HG02759 (cell line): ENCODE results near the gene PRPF38B.
A peak's percentile ranks its signal among the peaks of the same experiment; 100 is the strongest.
"Not testable (repeated sequence)": the region's sequence is repeated elsewhere in the genome, so short reads cannot be mapped to it uniquely, and the experiment has no call there.

ENCODE experiments used
- ATAC-seq: cut with Tn5 transposase; IDR thresholded peaks from one replicate; pipeline ENCODE4 v1.9.1; 2021; ENCODE audit warnings: mild to moderate bottlenecking, moderate library complexity; ENCODE audit not compliant: unreplicated experiment

The PRPF38B gene

GRCh38 chr1:108678706-108679105 lies 13.4 kb upstream of the PRPF38B start:
- ATAC-seq, result no peak

GRCh38 chr1:108679586-108680213 lies 12.4 kb upstream of the PRPF38B start:
- ATAC-seq, result no peak

- not testable (repeated sequence) for ATAC-seq
Observed at GRCh38 chr1:108681701-108682100, 10.4 kb upstream of the PRPF38B start.

GRCh38 chr1:108685529-108685928 lies 6.6 kb upstream of the PRPF38B start:
- ATAC-seq, result no peak

GRCh38 chr1:108686614-108687313 lies 5.3 kb upstream of the PRPF38B start:
- ATAC-seq, result no peak

GRCh38 chr1:108691128-108691941 lies 775 bp upstream of the PRPF38B start:
- peak; percentile 8 for ATAC-seq

- peak; percentile 51 for ATAC-seq
Observed at GRCh38 chr1:108692724-108693655, 880 bp downstream of the PRPF38B start.

GRCh38 chr1:108695535-108695934 lies 3.4 kb downstream of the PRPF38B start:
- no peak for ATAC-seq

- ATAC-seq, result no peak
Observed at GRCh38 chr1:108699375-108700332, 7.5 kb downstream of the PRPF38B start.

GRCh38 chr1:108701176-108701849 lies 9.2 kb downstream of the PRPF38B start:
- no peak for ATAC-seq

- ATAC-seq, result not testable (repeated sequence)
Observed at GRCh38 chr1:108702109-108702508, 10.0 kb downstream of the PRPF38B start.

- no peak for ATAC-seq
Observed at GRCh38 chr1:108703939-108704338, 11.8 kb downstream of the PRPF38B start.

- ATAC-seq, result no peak
Observed at GRCh38 chr1:108704496-108704895, 12.4 kb downstream of the PRPF38B start.

GRCh38 chr1:108706643-108707042 lies 14.5 kb downstream of the PRPF38B start:
- no peak for ATAC-seq

GRCh38 chr1:108708691-108709660 lies 16.9 kb downstream of the PRPF38B start:
- ATAC-seq, result no peak

GRCh38 chr1:108712606-108713150 lies 20.6 kb downstream of the PRPF38B start, which contains the start of gene FNDC7:
Gene FNDC7 (plus strand): TSS chr1:108712908. CDS start chr1:108712934, 26 bp downstream.
- no peak for ATAC-seq

- ATAC-seq, result no peak
Observed at GRCh38 chr1:108715932-108716331, 23.8 kb downstream of the PRPF38B start.
